NCI-H1417 (cell line): Measurements from ENCODE around the gene MYDGF.

Source experiments
- DNase-seq, 3 experiments: peaks; one replicate each; lab custom pipeline; 2025; lab: John Stamatoyannopoulos, UW

Gene MYDGF

DNA sequence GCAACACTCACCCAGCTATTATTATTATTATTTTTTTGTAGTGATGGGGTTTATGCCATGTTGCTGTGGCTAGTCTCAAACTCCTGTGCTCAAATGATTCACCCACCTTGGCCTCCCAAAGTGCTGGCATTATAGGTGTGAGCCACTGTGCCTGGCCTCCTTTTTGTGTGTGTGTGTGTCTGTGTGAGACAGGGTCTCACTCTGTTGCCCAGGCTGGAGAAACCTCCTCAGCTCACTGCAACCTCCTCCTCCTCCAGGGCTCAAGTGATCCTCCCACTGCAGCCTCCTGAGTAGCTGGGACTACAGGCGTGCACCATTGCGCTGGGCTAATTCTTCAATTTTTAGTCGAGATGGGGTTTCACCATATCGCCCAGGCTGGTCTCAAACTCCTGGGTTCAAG, 3.6 kb upstream of the MYDGF start:
- no peak for DNase-seq

DNA sequence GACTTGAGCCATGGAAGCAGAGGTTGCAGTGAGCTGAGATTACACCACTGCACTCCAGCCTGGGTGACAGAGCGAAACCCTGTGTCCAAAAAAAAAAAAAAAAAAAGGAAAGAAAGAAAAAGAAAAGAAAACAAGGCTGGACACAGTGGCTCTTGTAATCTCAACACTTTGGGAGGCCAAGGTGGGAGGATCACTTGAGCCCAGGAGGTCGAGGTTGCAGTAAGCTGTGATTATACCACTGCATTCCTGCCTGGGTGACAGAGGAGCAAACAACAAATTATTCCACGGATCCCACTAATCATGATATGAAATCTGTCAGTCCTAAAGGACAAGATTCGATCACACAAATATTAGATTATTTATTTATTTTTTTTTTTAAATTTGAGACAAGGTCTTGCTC, 3.1 kb upstream of the MYDGF start:
- no peak for DNase-seq

- no peak for DNase-seq
These were observed 1.2 kb upstream of the MYDGF start for GRCh38 chr19:4671185-4671851.

- no peak for DNase-seq
These were observed 5.5 kb downstream of the MYDGF start for GRCh38 chr19:4664642-4665041.

DNA sequence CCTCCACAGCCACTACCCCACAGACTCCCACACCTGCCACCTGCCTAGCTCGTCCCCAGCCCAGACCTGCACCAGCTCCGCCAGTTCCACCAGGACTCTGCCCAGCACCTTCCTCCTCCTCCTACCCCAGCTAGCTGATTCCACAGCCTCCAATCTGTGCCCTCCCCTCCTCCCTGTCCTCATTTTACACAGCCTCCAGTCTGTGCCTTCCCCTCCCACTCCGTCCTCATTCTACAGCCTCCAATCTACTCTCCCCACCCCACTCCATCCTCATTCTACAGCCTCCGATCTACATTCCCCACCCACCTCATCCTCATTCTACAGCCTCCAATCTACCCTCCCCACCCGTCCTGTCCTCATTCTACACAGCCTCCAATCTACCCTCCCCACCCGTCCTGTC, 7.3 kb downstream of the MYDGF start:
- DNase-seq = no peak

DNA sequence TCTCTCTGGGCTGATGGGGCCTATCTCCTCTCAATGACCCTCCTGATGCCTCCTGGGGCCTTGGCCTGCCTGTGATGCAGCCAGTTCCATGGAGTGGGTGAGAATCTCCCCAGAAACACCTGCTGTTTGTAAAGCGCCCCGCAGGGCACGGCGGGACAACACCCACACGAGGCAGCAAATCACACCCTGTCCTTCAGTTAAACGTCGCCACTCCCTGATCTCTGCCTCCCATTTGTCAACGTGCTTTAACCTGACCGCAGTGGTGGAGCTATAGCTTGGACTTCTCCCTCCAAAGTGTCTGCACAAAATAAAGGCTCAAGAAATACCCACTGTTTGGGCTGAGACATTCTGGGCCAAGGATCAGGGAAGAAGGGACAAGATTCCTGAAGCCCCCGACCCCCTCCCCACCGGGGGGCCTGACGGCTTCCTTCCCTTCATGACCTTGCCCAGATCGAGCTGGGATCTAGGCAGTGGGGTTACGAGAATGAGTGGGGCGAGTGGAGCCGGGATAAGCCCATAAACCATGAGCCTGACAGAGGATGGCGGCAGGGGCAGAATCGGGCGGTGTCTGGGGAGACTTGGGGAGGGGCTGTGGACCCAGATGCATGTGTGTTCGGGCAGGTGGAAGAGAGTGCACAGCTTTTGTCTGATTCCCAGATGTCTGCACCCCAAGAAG, 8.0 kb downstream of the MYDGF start:
- DNase-seq = no peak

DNA sequence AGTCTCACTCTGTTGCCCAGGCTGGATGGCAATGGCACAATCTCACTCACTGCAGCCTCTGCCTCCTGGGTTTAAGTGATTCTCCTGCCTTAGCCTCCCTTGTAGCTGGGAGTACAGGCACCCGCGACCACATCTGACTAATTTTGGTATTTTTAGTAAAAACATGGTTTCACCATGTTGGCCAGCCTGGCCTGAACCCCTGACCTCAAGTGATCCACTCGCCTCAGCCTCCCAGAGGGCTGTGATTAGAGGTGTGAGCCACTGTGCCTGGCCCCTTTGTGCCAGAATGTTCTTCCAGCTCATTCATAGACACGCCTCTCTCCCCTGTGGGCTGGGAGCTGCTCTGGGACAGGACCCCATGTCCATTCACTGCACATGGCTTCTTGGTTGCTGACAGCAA, 9.1 kb downstream of the MYDGF start:
- no peak for DNase-seq

DNA sequence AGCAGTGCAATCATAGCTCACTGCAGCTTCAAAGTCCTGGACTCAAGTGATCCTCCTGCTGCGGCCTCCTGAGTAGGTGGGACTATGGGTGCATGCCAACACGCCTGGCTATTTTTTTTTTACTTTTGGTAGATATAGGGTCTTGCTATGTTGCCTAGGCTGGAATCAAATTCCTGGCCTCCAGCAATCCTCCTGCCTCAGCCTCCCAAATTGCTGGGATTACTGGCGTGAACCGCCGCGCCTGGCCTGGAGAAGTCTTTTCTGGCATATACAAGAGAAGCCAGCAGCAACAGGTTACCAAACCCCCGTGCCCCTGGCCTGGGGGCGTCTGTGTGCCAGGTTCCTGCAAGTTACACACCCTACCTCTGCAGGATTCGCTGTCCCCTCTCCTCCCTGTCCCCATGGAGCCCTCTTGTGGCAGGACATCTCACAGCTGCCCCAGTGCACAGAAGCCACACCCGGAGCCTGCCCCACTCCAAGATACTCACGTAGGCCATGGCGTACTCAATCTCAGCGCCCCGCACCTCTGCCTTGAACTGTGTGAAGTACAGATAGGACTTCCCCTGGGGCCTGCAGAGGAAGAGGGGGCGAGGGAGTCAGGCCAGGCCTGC, 9.9 kb downstream of the MYDGF start:
- DNase-seq = no peak

DNA sequence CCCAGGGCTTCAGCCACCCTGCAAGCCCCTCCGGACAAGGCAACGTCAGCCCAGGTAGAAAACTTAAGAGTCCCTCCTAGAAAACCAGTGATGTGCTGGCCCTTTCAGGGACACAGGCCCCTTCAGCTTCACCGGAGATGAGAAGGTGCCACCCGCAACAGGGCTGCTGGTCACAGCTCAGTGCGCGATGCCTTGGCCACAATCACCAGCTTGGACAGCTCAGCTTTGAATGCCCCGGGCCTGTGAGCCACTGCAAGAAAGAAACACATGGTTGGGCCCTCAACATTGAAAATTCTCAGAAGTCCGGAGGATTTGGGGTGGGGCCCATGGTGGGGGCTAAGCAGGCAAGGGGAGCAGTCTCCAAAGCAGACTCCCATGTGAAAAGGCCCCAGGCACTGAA, 12.3 kb downstream of the MYDGF start:
- DNase-seq = no peak

DNA sequence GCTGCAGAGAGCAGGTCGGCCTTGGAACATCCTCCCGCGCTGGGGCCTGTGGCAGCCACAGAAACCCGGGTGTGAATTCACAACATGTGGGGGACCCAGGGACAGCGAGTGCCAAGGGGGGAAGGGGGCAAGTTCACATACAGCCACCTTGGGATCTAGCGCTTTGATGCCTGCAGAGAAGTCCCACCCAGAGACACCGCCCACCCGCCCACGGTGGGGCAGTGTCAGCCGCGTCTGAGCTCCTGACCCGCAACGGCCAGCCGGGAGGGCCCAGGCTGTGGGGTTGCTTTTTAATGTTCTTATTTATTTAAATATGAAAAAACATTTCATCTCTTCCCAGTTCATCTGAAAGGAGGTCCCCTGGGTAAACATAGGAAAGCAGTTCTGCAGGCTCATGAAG, 12.9 kb downstream of the MYDGF start:
- no peak for DNase-seq

- DNase-seq = no peak
These were observed 14.0 kb downstream of the MYDGF start for GRCh38 chr19:4656102-4656501.

DNA sequence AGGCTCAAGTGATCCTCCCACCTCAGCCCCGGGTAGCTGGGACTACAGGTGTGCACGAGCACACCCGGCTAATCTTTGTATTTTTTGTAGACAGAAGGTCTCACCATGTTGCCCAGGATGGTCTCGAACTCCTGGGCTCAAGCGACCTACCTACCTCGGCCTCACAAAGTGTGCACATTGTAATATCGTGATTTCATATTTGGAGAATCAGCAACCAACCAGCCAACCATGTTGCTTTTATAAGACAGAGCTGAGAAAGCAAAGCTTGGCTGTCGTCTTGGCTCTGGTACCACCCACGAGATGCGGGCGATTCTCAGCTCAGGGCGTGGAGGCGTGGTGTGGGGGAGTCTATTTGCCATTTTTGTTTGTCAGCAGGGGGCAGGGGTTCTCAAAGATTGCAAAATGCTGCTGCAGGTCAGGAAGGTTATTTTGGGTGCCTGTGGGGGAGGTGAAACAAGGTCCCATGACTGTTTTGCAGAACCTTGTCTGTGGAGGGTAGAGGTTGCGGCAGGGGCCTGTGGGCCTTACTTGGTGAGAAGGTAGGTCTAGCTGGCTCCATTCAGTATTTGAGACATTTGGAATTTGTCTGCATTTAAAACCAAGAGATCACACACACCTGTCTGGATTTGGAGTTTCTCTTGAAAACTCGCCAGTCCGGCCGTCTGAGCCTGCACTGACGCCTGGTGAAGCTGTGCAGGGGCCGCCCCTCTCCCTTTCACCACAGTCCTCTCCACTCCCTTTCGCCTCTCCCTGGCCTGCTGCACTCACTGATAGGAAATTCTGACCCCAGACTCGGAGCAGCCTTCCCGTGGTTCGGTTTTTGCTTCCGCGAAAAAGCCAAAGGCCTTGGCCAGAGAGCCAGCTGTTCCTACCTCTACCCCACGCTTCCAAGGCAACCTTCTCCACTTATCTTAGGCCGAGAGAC, 15.4 kb downstream of the MYDGF start:
- DNase-seq = no peak

GRCh38 chr19:4653793-4654436, 16.2 kb downstream of the MYDGF start:
- no peak for DNase-seq

- DNase-seq = no peak
These were observed 18.1 kb downstream of the MYDGF start for GRCh38 chr19:4652075-4652474.

- no peak for DNase-seq
These were observed 20.0 kb downstream of the MYDGF start for GRCh38 chr19:4650159-4650558.

GRCh38 chr19:4649392-4650047, 20.6 kb downstream of the MYDGF start:
- no peak for DNase-seq

DNA sequence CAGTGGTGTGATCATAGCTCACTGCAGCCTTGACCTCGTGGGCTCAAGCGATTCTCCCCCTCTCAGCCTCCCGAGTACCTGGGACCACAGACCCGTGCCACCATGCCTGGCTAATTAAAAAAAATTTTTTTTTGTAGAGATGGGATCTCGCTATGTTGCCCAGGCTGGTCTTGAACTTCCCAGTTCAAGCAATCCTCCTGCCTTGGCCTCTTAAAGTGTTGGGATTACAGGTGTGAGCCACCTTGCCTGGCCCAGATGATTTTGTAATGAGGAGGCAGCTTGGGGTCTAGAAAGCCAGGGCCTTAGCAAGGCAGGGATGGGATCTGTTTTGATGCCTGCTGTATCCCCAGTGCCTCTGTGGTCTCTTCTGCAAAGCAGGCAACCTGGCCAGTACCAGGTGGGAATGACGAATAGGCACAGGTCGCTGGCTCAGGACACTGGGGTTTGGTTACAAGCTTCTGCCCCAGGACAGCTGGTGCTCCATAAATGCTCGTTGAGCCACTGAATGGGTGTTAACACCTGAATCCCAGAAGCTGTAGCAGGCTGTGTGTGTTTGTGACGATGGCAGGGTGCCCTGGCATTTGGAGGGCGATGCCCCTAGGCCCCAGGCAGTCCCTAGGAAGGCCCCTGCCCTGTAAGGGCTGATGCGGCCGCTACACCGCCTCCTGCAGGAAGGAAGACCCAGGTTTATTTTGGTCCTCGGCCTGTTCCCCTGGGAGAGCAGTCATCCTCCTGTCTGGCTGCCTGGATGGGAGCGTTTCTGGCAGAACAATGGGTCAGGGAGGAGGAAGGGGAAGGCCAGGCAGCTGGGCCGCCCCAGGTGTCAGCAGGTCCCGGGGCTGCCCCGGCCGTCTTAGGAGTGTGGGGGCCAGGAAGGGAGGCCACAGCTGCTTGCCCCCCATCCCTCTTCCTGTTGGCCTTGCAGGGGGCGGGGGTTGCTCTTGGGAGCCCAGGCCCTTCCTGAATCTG, 22.2 kb downstream of the MYDGF start:
- no peak for DNase-seq

DNA sequence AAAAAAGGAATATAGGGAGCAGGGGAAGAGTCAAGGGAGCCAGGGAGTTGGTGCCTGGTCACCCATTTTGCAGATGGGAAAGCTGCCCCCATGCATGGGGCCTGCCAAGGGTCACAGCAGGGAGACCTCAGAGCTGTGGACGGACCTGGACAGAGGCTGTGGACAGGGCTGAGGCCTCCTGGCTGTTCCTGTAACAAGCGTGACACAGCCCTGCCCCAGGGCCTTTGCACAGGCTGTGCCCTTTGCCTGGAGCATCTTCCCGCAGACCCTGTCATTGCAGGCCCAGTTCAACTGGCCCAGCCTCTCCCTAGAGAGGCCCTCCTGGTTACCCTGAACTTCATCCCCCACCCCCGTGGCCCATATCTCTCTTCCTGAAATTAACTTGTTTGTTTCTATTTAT, 24.4 kb downstream of the MYDGF start:
- no peak for DNase-seq

GRCh38 chr19:4642625-4643024, 27.5 kb downstream of the MYDGF start:
- no peak for DNase-seq

DNA sequence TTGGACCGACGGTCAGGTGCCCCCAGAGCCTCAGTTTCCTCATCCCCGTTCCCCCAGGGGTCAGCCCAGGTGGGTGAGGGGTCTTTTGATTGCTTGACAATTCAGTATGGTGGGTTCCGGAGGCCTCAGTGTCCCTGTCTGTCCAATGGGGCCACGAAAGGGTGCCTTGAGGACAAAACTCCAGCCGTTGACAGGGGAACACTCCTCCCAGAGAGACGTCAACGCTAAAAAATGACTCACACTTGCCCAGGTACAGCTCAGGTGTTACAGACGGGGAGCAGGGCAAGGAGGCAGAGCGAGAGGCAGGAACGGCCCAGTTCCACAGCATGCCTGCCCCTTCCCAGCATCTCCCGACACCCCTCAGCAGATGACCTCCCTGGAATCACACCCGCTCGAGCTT, 29.0 kb downstream of the MYDGF start:
- no peak for DNase-seq
